Measurements from ENCODE around the gene PAQR7. TPM values are rescaled to one million over a fixed set of nuclear protein-coding genes. Genes with fewer than 3 reads are reported as not detected.
"Not testable (repeated sequence)": the region's sequence is repeated elsewhere in the genome, so short reads cannot be mapped to it uniquely, and the experiment has no call there.

The PAQR7 gene
- total RNA-seq, 1 donor from 2014 or later = 10.8 TPM

GRCh38 chr1:25848531-25848930 lies 27.0 kb downstream of the PAQR7 start:
- H3K36me3 ChIP-seq = no peaks in the 10 kb centered on the region
- H3K9me3 ChIP-seq = no peaks in the 10 kb centered on the region
- no peak overlapping the region for H3K4me3 ChIP-seq
- ATAC-seq (no peak), DNase-seq (no peak)
- no peak overlapping the region for H3K27ac ChIP-seq
- H3K4me1 ChIP-seq = no peaks in the 10 kb centered on the region
- TF ChIP-seq CTCF (IDR thresholded peaks at IDR 0.05) = no peak
- intact Hi-C loops (cut with DNase I) = no loop called here
- no peaks in the 10 kb centered on the region for H3K27me3 ChIP-seq

GRCh38 chr1:25847929-25848328 lies 27.6 kb downstream of the PAQR7 start:
- Histone ChIP-seq H3K4me3 (no peak overlapping the region), H3K4me1 (no peaks in the 10 kb centered on the region), H3K9me3 (no peaks in the 10 kb centered on the region), H3K36me3 (no peaks in the 10 kb centered on the region), H3K27me3 (no peaks in the 10 kb centered on the region), H3K27ac (no peak overlapping the region)
- intact Hi-C loops (cut with DNase I) = no loop called here
- TF ChIP-seq CTCF (IDR thresholded peaks at IDR 0.05) = no peak
- no peak for DNase-seq
- no peak for ATAC-seq

- no peaks in the 10 kb centered on the region for H3K27me3 ChIP-seq
- no peak overlapping the region for H3K27ac ChIP-seq
- DNase-seq = no peak
- H3K9me3 ChIP-seq = no peaks in the 10 kb centered on the region
- no peaks in the 10 kb centered on the region for H3K4me1 ChIP-seq
- no peak overlapping the region for H3K4me3 ChIP-seq
- no peak for ATAC-seq
- intact Hi-C loops (cut with DNase I) = no loop called here
- no peaks in the 10 kb centered on the region for H3K36me3 ChIP-seq
- no peak for TF ChIP-seq CTCF (IDR thresholded peaks at IDR 0.05)
Observed at GRCh38 chr1:25845664-25846063, 29.8 kb downstream of the PAQR7 start.

- no peak for TF ChIP-seq CTCF (IDR thresholded peaks at IDR 0.05)
- no peak for DNase-seq
- intact Hi-C loops (cut with DNase I) = no loop called here
Observed at GRCh38 chr1:25844536-25845337, 30.8 kb downstream of the PAQR7 start.

GRCh38 chr1:25843483-25843882 lies 32.0 kb downstream of the PAQR7 start:
- Histone ChIP-seq H3K9me3 (no peaks in the 10 kb centered on the region), H3K27ac (no peak overlapping the region), H3K27me3 (no peaks in the 10 kb centered on the region), H3K4me1 (no peaks in the 10 kb centered on the region), H3K36me3 (no peaks in the 10 kb centered on the region), H3K4me3 (no peak overlapping the region)
- ATAC-seq = no peak
- TF ChIP-seq CTCF (IDR thresholded peaks at IDR 0.05) = no peak
- intact Hi-C loops (cut with DNase I) = no loop called here
- no peak for DNase-seq

More at GRCh38 chr1:25844536-25845337, 30.8 kb downstream of the PAQR7 start:
- H3K27ac ChIP-seq = no peak overlapping the region
- no peaks in the 10 kb centered on the region for H3K4me1 ChIP-seq
- no peak for ATAC-seq
- no peak overlapping the region for H3K4me3 ChIP-seq
- no peaks in the 10 kb centered on the region for H3K27me3 ChIP-seq
- H3K9me3 ChIP-seq = no peaks in the 10 kb centered on the region
- no peaks in the 10 kb centered on the region for H3K36me3 ChIP-seq

- H3K27ac ChIP-seq; ATAC-seq; intact Hi-C loops (cut with DNase I); H3K4me1 ChIP-seq; DNase-seq; H3K9me3 ChIP-seq; H3K27me3 ChIP-seq; H3K4me3 ChIP-seq; H3K36me3 ChIP-seq: not testable (repeated sequence)
Observed at GRCh38 chr1:25839808-25840207, 35.7 kb downstream of the PAQR7 start.

Data from upper lobe of right lung (tissue), 1 donor.